Measurements from ENCODE around the gene CYGB. TPM values are rescaled to one million over a fixed set of nuclear protein-coding genes. Genes with fewer than 3 reads are reported as not detected.

Gene CYGB
- total RNA-seq, 2 donors from 2014 or later: 7.0 to 13.8 TPM

DNA sequence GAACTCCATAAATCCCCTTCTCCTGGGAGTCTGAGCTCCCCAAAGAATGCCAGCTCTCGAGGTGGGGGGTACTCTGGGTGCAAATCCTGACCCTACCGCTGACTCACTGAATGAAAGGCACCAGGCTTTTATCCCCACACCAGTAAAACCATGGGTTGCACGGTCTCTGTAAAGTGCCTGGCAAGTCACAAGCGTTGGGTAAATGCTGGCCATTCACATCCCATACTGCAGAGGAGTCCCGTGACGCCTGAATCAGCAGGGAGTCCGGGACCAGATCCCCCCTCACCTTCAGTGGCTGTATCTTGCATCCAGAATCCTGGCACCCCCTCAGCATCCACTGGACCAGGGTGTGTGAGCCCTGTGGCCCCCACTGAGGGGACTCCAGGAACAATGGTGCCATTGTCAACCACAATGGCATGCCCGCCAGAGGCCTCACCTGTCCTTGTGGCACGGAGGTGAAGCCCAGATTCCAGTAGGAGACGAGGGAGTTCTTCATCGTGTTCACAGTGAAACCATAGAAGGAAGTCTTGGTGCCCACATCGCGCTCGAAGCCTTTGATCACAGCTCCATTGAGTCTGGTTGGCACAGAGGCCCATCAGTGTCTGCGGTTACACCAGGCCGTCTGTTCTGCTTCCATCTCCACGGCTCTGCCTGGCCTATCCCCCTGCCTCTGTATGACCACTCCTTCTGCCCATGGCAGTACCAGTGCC lies 34.8 kb upstream of the CYGB start:
- H3K9me3 ChIP-seq: no peaks in the 10 kb centered on the region
- H3K4me3 ChIP-seq: no peak overlapping the region
- H3K36me3 ChIP-seq: no peaks in the 10 kb centered on the region
- H3K4me1 ChIP-seq (replicated peaks): no peaks in the 10 kb centered on the region
- 92% methylated on average over 17 of the region's 17 CpGs for WGBS
- TF ChIP-seq, protein P1, sequence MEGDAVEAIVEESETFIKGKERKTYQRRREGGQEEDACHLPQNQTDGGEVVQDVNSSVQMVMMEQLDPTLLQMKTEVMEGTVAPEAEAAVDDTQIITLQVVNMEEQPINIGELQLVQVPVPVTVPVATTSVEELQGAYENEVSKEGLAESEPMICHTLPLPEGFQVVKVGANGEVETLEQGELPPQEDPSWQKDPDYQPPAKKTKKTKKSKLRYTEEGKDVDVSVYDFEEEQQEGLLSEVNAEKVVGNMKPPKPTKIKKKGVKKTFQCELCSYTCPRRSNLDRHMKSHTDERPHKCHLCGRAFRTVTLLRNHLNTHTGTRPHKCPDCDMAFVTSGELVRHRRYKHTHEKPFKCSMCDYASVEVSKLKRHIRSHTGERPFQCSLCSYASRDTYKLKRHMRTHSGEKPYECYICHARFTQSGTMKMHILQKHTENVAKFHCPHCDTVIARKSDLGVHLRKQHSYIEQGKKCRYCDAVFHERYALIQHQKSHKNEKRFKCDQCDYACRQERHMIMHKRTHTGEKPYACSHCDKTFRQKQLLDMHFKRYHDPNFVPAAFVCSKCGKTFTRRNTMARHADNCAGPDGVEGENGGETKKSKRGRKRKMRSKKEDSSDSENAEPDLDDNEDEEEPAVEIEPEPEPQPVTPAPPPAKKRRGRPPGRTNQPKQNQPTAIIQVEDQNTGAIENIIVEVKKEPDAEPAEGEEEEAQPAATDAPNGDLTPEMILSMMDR (IDR thresholded peaks at IDR 0.05): no peak
- intact Hi-C loops (cut with DNase I): no loop called here
- H3K27ac ChIP-seq: no peak overlapping the region
- DNase-seq (ENCODE audit: low spot score): no peak
- no peaks in the 10 kb centered on the region for H3K27me3 ChIP-seq (replicated peaks; ENCODE audit: insufficient read depth)

DNA sequence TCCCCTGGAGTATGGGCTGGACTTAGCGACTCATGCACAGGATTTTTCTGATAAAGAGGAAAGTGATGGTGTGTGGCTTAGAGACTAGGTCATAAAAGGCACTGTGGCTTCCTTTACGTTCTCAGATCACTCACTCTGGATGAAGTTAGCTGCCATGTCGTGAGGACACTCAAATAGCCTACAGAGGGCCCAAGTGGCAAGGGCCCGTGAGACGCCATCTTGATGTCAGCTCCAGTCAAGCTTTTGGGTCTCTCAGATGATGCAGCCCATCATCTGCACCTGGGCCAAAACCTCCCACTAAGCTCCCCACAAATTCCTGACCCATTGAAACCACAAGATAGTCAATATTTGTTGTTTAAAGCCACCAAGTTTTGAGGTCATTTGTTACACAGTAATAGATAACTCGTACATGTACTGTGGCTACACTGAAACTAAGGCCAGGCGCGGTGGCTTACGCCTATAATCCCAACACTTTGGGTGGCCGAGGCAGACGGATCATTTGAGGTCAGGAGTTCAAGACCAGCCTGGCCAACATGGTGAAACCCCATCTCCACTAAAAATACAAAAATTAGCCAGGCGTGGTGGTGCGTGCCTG lies 33.5 kb upstream of the CYGB start:
- 96% methylated on average over 13 of the region's 13 CpGs for WGBS
- Histone ChIP-seq H3K36me3 (no peaks in the 10 kb centered on the region), H3K27me3 (replicated peaks; ENCODE audit: insufficient read depth) (no peaks in the 10 kb centered on the region), H3K4me3 (no peak overlapping the region), H3K27ac (no peak overlapping the region), H3K4me1 (replicated peaks) (no peaks in the 10 kb centered on the region), H3K9me3 (no peaks in the 10 kb centered on the region)
- intact Hi-C loops (cut with DNase I): no loop called here
- TF ChIP-seq, protein P1 (IDR thresholded peaks at IDR 0.05): no peak
- no peak for TF ChIP-seq POLR2AphosphoS5 (IDR thresholded peaks at IDR 0.05)
- TF ChIP-seq POLR2A (IDR thresholded peaks at IDR 0.05): no peak
- DNase-seq (ENCODE audit: low spot score): no peak

DNA sequence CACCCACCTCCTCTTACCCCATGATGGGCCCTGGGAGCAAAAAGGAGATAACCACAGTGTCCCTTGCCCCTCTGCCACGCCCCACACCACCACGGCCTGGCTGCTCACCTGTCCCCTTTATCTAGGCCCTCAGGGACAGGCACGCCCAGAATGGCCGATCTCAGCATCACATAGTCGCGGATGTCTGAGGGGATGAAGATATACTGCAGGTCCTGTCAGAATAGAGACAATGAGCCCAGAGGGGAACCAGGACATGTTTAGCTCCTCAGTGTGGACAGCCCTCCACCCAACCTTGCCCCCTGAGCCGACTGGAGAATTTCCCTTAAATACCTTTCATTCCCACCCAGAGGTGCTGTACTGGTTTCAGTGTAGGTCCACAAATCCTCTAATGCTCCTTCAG lies 32.9 kb upstream of the CYGB start:
- Histone ChIP-seq H3K27me3 (replicated peaks; ENCODE audit: insufficient read depth) (no peaks in the 10 kb centered on the region), H3K4me1 (replicated peaks) (no peaks in the 10 kb centered on the region), H3K9me3 (no peaks in the 10 kb centered on the region), H3K4me3 (no peak overlapping the region), H3K36me3 (no peaks in the 10 kb centered on the region), H3K27ac (no peak overlapping the region)
- intact Hi-C loops (cut with DNase I): no loop called here
- no peak for DNase-seq (ENCODE audit: low spot score)
- WGBS: 85% methylated on average over 7 of the region's 7 CpGs
- no peak for TF ChIP-seq POLR2AphosphoS5 (IDR thresholded peaks at IDR 0.05)
- no peak for TF ChIP-seq POLR2A (IDR thresholded peaks at IDR 0.05)
- TF ChIP-seq, protein P1 (IDR thresholded peaks at IDR 0.05): no peak

- Histone ChIP-seq H3K27ac (no peak overlapping the region), H3K9me3 (no peaks in the 10 kb centered on the region), H3K4me3 (no peak overlapping the region), H3K27me3 (replicated peaks; ENCODE audit: insufficient read depth) (no peaks in the 10 kb centered on the region), H3K4me1 (replicated peaks) (no peaks in the 10 kb centered on the region), H3K36me3 (no peaks in the 10 kb centered on the region)
- TF ChIP-seq POLR2AphosphoS5 (IDR thresholded peaks at IDR 0.05): no peak
- TF ChIP-seq, protein P1 (IDR thresholded peaks at IDR 0.05): no peak
- no peak for TF ChIP-seq POLR2A (IDR thresholded peaks at IDR 0.05)
- WGBS: 66% methylated on average over 14 of the region's 18 CpGs
- intact Hi-C loops (cut with DNase I): no loop called here
- no peak for DNase-seq (ENCODE audit: low spot score)
These were observed 32.2 kb upstream of the CYGB start for GRCh38 chr17:76569607-76570279.
